ENCODE measurements around the gene GRIP1.

The GRIP1 gene

GRCh38 chr12:66359300-66359699 is 319.6 kb downstream of the GRIP1 start:
- H3K27ac Mint-ChIP-seq, result no peak overlapping the region
- DNase-seq (ENCODE audit: low spot score in 2 of 2), result no peak
- no peaks in the 10 kb centered on the region for H3K9me3 Mint-ChIP-seq
- no peak overlapping the region for H3K4me3 Mint-ChIP-seq
- H3K4me1 Mint-ChIP-seq, result no peaks in the 10 kb centered on the region
- no peaks in the 10 kb centered on the region for H3K27me3 Mint-ChIP-seq
- peaks cover 2% of the 10 kb centered on the region for H3K36me3 Mint-ChIP-seq
- no peak for ATAC-seq (ENCODE audit: low read depth)

DNA sequence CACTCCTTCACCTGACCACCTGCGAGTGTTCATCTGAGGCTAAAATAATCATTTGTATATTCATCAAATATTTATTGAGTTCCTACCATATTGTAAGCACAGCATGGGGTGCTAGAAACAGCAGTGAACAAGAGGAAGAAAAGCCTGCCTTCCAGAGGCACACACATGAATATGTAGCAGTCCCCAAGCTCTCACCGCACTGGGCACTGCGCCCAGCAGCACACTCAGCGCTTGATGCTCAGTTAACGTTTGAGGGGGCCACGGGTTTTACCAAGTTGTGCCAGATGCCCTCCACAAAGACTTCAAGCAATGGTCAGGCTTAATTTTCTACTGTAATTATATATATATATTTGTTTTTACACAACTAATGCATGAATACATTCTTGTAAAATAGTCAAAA is 324.6 kb downstream of the GRIP1 start:
- H3K27me3 Mint-ChIP-seq, result no peaks in the 10 kb centered on the region
- peaks cover 6% of the 10 kb centered on the region for H3K36me3 Mint-ChIP-seq
- no peak for DNase-seq (ENCODE audit: low spot score in 2 of 2)
- no peak overlapping the region for H3K4me3 Mint-ChIP-seq
- no peaks in the 10 kb centered on the region for H3K9me3 Mint-ChIP-seq
- no peak for ATAC-seq (ENCODE audit: low read depth)
- H3K27ac Mint-ChIP-seq, result no peak overlapping the region
- H3K4me1 Mint-ChIP-seq, result no peaks in the 10 kb centered on the region

DNA sequence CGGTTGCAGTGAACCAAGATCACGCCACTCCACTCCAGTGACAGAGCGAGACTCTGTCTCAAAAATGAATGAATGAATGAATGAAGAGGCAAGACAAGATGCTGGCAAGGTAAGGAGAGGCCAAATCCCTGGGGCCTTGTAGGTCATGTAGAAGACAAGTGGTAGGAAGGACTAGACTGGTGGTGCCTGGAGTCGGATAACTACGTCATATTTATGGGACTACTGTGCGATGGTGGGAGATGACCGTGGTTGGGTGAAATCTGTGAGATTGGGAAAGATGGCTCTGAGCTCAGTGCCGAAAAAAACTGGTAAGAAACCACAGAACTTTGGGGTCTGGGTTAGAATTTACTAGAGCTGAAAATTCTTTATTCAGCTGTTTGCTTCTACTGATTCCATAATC is 326.0 kb downstream of the GRIP1 start:
- no peak for ATAC-seq (ENCODE audit: low read depth)
- Mint-ChIP-seq H3K27ac (no peak overlapping the region), H3K27me3 (no peaks in the 10 kb centered on the region), H3K4me3 (no peak overlapping the region), H3K36me3 (peaks cover 6% of the 10 kb centered on the region), H3K9me3 (no peaks in the 10 kb centered on the region), H3K4me1 (no peaks in the 10 kb centered on the region)
- no peak for DNase-seq (ENCODE audit: low spot score in 2 of 2)

GRCh38 chr12:66352197-66352596 is 326.7 kb downstream of the GRIP1 start:
- Mint-ChIP-seq H3K4me3 (no peak overlapping the region), H3K4me1 (no peaks in the 10 kb centered on the region), H3K27ac (no peak overlapping the region), H3K36me3 (peaks cover 6% of the 10 kb centered on the region), H3K27me3 (no peaks in the 10 kb centered on the region), H3K9me3 (no peaks in the 10 kb centered on the region)
- DNase-seq (ENCODE audit: low spot score in 2 of 2) (no peak), ATAC-seq (ENCODE audit: low read depth) (peak; percentile 27)

DNA sequence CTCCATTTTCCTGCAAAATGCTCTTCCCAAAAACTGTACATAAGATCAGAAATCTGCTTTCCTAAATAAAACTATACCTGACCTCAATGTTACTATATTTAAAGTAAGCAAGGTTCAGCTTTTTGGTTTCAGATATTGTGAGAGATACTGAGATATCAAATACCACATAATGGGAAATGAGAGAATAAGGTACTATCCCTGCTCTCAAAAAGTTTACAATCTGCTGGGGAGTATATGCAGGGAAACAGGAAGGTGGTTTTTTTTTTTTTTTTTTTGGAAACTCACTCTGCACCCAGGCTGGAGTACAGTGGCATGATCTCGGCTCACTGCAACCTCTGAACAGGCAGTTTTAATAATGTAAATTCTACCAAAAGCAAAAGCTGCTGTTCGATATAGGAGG is 327.6 kb downstream of the GRIP1 start:
- ATAC-seq (ENCODE audit: low read depth) (no peak), DNase-seq (ENCODE audit: low spot score in 2 of 2) (no peak)
- Mint-ChIP-seq H3K27me3 (no peaks in the 10 kb centered on the region), H3K27ac (no peak overlapping the region), H3K36me3 (peaks cover 6% of the 10 kb centered on the region), H3K4me3 (no peak overlapping the region), H3K9me3 (no peaks in the 10 kb centered on the region), H3K4me1 (no peaks in the 10 kb centered on the region)

DNA sequence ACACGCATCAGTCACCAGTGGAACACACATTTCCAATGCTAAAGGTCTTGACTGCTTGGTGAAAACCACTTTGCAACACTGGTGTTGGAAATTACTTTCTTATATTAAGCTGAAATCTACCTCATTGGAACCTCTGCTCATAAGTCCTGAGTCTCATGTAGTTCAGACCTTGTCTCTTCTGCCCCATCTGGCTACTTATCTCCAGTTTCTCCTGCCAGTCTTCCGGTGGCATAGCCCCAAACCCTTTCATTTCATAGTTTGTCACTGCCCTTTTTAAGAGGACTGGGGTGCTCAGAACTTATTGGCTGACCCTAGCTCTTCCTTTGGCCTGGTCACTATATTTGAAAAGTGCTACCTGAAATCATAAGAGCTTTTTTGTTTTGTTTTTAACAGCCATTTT is 332.9 kb downstream of the GRIP1 start:
- H3K27ac Mint-ChIP-seq, result peak overlapping the region; percentile 58

DNA sequence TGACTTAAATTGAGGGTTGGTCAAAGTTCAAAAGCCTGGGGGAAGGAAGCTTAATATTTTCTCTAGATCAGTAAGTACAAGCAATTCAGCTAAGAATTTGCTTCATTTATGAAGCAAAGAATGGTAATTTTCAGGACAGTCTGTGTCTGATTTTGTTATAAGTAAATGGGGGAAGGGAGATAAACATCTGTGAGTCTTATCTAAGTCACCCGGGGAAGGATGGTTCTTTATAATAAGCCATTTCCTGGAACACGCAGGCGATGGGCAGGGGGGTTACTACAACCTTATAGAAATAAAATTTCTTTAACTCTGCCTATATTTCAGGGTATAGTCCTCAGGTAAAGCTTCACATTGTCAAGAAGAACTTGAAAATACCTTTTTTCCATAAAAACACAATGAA is 333.7 kb downstream of the GRIP1 start:
- H3K36me3 Mint-ChIP-seq, result peaks cover 36% of the 10 kb centered on the region
- no peak overlapping the region for H3K27ac Mint-ChIP-seq
- ATAC-seq (ENCODE audit: low read depth), result no peak

More for the DNA sequence above, 332.9 kb downstream of the GRIP1 start:
- Mint-ChIP-seq H3K4me3 (no peak overlapping the region), H3K4me1 (no peaks in the 10 kb centered on the region), H3K36me3 (peaks cover 34% of the 10 kb centered on the region), H3K27me3 (no peaks in the 10 kb centered on the region), H3K9me3 (peaks cover 4% of the 10 kb centered on the region)
- ATAC-seq (ENCODE audit: low read depth), result no peak
- no peak for DNase-seq (ENCODE audit: low spot score in 2 of 2)

GRCh38 chr12:66341126-66341525 is 337.8 kb downstream of the GRIP1 start:
- Mint-ChIP-seq H3K9me3 (peaks cover 7% of the 10 kb centered on the region), H3K4me1 (no peaks in the 10 kb centered on the region), H3K27me3 (no peaks in the 10 kb centered on the region), H3K27ac (no peak overlapping the region), H3K4me3 (no peak overlapping the region), H3K36me3 (peaks cover 52% of the 10 kb centered on the region)
- no peak for ATAC-seq (ENCODE audit: low read depth)
- no peak for DNase-seq (ENCODE audit: low spot score in 2 of 2)

More for the DNA sequence above, 333.7 kb downstream of the GRIP1 start:
- Mint-ChIP-seq H3K9me3 (peaks cover 4% of the 10 kb centered on the region), H3K27me3 (no peaks in the 10 kb centered on the region), H3K4me1 (no peaks in the 10 kb centered on the region), H3K4me3 (no peak overlapping the region)
- no peak for DNase-seq (ENCODE audit: low spot score in 2 of 2)

DNA sequence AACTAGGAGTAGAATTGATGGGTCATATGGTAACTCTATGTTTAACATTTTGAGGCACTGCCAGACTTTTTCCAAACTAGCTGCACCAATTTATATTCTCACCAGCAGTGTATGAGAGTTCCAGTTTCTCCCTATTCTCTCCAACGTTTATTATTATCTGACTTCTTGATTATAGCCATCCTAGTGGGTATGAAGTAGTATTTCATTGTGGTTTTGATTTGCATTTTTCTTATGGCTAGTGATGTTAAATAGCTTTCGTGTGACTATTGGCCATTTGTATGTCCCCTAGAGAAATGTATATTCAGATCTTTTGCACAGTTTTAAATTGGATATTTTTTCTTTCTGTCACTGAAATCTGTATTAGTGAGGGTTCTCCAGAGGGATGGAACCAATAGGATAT is 338.7 kb downstream of the GRIP1 start:
- no peak overlapping the region for H3K4me3 Mint-ChIP-seq
- no peaks in the 10 kb centered on the region for H3K4me1 Mint-ChIP-seq
- ATAC-seq (ENCODE audit: low read depth), result no peak
- DNase-seq (ENCODE audit: low spot score in 2 of 2), result no peak
- H3K27ac Mint-ChIP-seq, result no peak overlapping the region
- H3K27me3 Mint-ChIP-seq, result no peaks in the 10 kb centered on the region
- peaks cover 7% of the 10 kb centered on the region for H3K9me3 Mint-ChIP-seq
- H3K36me3 Mint-ChIP-seq, result peaks cover 47% of the 10 kb centered on the region

DNA sequence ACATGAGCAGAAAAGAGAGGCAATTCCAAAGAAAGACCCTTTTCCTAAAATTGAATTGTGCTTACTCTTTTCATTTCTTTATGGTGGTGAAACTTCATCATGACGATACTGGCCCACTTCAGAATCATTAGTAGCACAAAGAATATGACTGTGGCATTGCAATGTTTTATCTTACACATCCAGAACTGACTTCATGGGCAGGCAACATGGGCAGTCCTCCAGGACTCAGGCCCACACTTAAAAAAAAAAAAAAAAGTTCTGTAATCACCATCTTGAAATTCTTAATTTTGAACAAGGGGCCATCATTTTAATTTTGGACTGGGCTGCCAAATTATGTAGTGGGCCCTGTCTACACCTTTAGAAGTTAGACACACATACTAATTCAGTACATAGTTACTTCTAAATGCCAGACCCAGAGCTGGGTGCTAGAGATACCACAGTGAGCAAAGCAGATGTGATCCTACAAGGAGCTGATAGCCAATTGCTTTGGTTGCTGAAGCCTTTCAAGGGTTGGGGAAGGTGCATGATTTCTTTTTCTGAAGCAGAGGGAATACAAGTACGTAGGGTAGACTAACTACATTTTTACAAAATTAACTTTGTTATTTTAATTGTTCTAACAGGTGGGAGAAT is 341.4 kb downstream of the GRIP1 start:
- Mint-ChIP-seq H3K4me1 (no peaks in the 10 kb centered on the region), H3K27ac (no peak overlapping the region), H3K4me3 (no peak overlapping the region), H3K27me3 (no peaks in the 10 kb centered on the region), H3K9me3 (peaks cover 7% of the 10 kb centered on the region), H3K36me3 (peaks cover 34% of the 10 kb centered on the region)
- ATAC-seq (ENCODE audit: low read depth), result no peak
- DNase-seq (ENCODE audit: low spot score in 2 of 2), result no peak

DNA sequence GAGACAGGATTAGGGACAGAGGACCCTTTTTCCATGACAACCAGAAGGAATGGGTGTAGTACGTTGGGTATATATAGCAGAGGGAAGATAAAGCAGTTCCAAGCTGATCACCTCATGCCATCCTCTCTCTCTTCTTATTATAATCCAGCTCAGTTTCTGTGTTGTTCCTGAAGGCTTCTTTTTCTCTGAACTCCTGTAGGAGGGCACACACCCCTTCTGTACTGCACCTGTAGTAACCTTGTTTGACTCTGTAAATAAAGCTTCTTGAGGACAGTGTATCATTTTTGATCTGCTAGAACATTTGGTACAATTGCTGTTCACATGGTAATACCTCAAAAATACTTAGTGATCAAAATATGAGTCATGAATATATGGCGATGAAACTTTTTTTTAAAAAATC is 343.1 kb downstream of the GRIP1 start:
- ATAC-seq (ENCODE audit: low read depth), result no peak
- H3K4me3 Mint-ChIP-seq, result no peak overlapping the region

GRCh38 chr12:66331814-66332213 is 347.1 kb downstream of the GRIP1 start:
- no peaks in the 10 kb centered on the region for H3K9me3 Mint-ChIP-seq
- DNase-seq (ENCODE audit: low spot score in 2 of 2) (no peak), ATAC-seq (ENCODE audit: low read depth) (no peak)
- H3K4me1 Mint-ChIP-seq, result no peaks in the 10 kb centered on the region
- H3K27me3 Mint-ChIP-seq, result no peaks in the 10 kb centered on the region
- peaks cover 26% of the 10 kb centered on the region for H3K36me3 Mint-ChIP-seq
- H3K4me3 Mint-ChIP-seq, result no peak overlapping the region
- no peak overlapping the region for H3K27ac Mint-ChIP-seq

More for the DNA sequence above, 343.1 kb downstream of the GRIP1 start:
- H3K36me3 Mint-ChIP-seq, result peaks cover 35% of the 10 kb centered on the region
- no peaks in the 10 kb centered on the region for H3K4me1 Mint-ChIP-seq
- H3K27ac Mint-ChIP-seq, result no peak overlapping the region
- peaks cover 3% of the 10 kb centered on the region for H3K9me3 Mint-ChIP-seq
- no peak for DNase-seq (ENCODE audit: low spot score in 2 of 2)
- H3K27me3 Mint-ChIP-seq, result no peaks in the 10 kb centered on the region

GRCh38 chr12:66331016-66331415 is 347.9 kb downstream of the GRIP1 start:
- no peak overlapping the region for H3K4me3 Mint-ChIP-seq
- DNase-seq (ENCODE audit: low spot score in 2 of 2) (no peak), ATAC-seq (ENCODE audit: low read depth) (no peak)
- no peak overlapping the region for H3K27ac Mint-ChIP-seq
- H3K9me3 Mint-ChIP-seq, result no peaks in the 10 kb centered on the region
- no peaks in the 10 kb centered on the region for H3K4me1 Mint-ChIP-seq
- H3K36me3 Mint-ChIP-seq, result peaks cover 28% of the 10 kb centered on the region
- no peaks in the 10 kb centered on the region for H3K27me3 Mint-ChIP-seq

DNA sequence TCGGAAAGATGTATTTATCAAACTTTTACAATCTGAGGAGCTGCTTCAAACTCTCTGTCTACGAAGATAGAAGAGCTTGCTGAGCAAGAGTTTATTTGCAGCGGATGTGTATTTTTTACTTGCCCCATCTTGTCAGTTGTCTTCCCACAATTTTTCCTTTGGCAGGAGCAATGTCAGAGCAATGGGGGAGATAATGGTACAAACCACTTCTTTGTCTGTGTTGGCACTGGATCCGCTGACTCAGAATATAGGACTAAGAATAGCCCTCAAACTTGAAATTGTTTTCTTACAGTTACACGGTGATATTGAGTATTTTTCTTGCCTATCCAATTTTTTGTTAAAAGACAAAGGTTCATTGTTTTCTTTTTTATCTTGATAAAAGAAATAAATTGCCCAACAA is 348.9 kb downstream of the GRIP1 start:
- H3K9me3 Mint-ChIP-seq, result no peaks in the 10 kb centered on the region
- H3K27me3 Mint-ChIP-seq, result no peaks in the 10 kb centered on the region
- DNase-seq (ENCODE audit: low spot score in 2 of 2), result no peak
- ATAC-seq (ENCODE audit: low read depth), result no peak
- H3K4me1 Mint-ChIP-seq, result no peaks in the 10 kb centered on the region
- no peak overlapping the region for H3K27ac Mint-ChIP-seq
- peaks cover 35% of the 10 kb centered on the region for H3K36me3 Mint-ChIP-seq
- no peak overlapping the region for H3K4me3 Mint-ChIP-seq

DNA sequence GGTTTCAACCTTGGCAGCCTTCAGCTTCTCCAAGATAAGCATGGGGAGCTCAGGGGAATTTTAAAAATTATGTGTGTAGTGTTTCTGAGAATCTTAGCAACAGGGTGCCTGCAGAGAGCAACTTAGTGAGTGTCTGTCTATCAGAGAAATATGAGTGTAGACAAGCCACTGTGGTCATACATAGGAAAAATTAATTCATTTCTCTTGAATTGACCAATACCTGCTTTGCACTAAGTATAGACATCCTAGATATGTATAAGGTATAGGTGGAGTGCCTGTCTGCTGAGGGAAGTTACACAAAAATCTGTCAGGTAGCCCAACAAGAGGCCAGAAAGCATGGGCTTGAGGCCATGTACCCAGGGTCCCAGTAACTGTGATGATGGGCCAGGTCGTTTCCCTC is 355.9 kb downstream of the GRIP1 start:
- H3K9me3 Mint-ChIP-seq, result no peaks in the 10 kb centered on the region
- no peak for ATAC-seq (ENCODE audit: low read depth)
- H3K4me3 Mint-ChIP-seq, result no peak overlapping the region
- DNase-seq (ENCODE audit: low spot score in 2 of 2), result no peak
- no peaks in the 10 kb centered on the region for H3K27me3 Mint-ChIP-seq
- no peak overlapping the region for H3K27ac Mint-ChIP-seq
- H3K4me1 Mint-ChIP-seq, result peaks cover 2% of the 10 kb centered on the region
- H3K36me3 Mint-ChIP-seq, result peaks cover 32% of the 10 kb centered on the region

Data from memory B cell (primary cell).